Lower leg skin (tissue), 3 donors: ENCODE results near the gene SDK1.

Experiments
- CTCF ChIP-seq, 3 donors: fragments of 450-650 bp; IDR thresholded peaks; one replicate each; pipeline ENCODE4 v1.5.1; 2016; ENCODE audit warnings: antibody characterized with exemption in 3 of 3, mild to moderate bottlenecking in 3 of 3, moderate library complexity in 2 of 3
- POLR2A ChIP-seq, 2 donors: fragments of 450-650 bp; IDR thresholded peaks; one replicate each; pipeline ENCODE4 v1.6.1; 2016 to 2017; ENCODE audit warnings: antibody characterized with exemption in 2 of 2, mild to moderate bottlenecking in 1 of 2, moderate library complexity in 1 of 2

- TF ChIP-seq CTCF (IDR thresholded peaks at IDR 0.05) (no peak), POLR2A (IDR thresholded peaks at IDR 0.05) (no peak)
These were observed 395.1 kb downstream of the SDK1 start for GRCh38 chr7:3696113-3696512.
